HG02763 (cell line): ENCODE measurements around the gene PRR22.
A peak's percentile ranks its signal among the peaks of the same experiment; 100 is the strongest.

Experiments
- ATAC-seq: cut with Tn5 transposase; IDR thresholded peaks from one replicate; pipeline ENCODE4 v1.9.1; 2021; ENCODE audit warnings: mild to moderate bottlenecking, moderate library complexity; ENCODE audit not compliant: unreplicated experiment

Gene PRR22

DNA sequence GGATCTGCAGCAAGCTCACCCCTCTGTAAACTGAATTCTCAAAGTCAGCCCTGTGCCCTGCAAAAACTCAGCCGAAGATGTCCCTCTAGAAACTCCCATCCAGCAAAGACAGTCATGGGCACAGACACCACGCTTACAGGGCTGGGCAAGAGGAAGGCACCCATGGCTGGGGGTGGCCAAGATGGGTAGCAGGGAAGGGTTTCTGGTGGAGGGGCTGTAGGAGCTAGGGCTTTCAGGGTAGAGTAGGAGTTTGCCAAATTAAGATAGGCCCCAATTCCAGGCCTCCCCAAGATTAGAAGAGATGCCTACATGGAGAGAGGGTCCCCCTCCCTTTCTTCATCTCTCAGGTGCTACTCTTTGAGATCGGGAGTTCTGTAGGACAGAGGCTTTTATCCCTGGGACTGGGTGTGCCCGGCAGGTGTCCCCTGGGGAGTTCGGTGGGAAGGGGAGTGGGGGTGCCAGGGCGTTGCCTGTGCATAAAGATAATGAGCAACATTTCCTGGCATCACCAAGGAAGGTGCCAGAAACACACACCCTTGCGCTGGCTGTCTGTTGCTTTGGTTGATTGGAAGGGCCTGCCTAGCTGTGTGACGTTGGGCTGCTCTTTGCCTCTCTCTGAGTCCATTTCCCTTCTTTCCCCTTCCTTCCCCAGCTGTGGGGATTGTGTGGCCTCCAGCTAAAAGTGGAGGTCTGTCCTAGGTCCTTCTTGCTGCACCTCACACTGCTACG lies 29.7 kb upstream of the PRR22 start:
- ATAC-seq = no peak

DNA sequence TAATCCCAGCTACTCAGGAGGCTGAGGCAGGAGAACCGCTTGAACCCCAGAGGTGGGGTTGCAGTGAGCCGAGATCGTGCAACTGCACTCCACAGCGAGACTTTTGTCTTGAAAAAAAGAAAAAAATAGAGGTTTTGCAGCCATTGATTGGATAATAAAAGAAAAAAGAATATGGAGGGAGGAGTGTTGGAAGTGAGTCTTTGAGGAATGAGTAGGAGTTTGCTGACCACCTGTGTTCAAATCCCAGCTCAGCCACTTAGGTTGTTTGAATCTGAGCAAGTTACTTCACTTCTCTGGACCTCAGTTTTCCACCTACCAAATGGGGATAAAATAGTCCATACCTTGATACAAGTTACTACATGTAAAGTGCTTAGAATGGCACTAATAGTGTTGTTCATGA lies 26.6 kb upstream of the PRR22 start:
- ATAC-seq = no peak

DNA sequence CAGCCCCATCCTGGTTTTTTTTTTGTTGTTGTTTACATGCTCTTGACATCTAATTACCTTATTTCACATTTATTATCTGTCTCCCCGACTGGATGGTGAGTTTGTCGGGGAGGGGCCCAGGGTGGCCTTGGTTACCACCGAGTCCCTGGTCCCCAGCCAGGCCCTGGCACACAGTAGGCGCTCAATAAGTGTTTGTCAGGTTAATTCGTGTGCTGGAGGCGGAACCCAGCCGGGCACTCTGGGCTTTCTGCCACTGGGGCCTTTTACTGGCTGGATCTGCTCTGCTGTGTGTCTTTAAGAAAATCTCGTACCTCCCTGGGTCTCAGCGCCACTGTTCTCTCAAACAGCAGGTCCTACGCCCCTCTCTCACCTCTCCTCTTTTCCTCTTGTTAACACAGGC lies 24.9 kb upstream of the PRR22 start:
- ATAC-seq = no peak

DNA sequence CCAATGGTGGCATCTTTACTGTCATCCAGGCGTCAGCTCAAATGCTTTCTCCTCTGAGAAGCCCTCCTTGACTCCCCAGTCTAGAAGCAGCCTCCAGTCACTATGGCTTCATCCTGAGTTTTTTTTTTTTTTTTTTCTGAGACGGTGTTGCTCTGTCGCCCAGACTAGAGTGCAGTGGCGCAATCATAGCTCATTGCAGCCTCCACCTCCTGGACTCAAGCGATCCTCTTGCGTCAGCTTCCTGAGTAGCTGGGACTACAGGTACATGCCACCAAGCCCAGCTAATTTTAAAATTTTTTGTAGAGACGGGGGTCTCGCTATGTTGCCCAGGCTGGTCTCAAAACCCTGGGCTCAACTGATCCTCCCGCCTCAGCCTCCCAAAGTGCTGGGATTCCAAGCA lies 24.5 kb upstream of the PRR22 start:
- no peak for ATAC-seq

DNA sequence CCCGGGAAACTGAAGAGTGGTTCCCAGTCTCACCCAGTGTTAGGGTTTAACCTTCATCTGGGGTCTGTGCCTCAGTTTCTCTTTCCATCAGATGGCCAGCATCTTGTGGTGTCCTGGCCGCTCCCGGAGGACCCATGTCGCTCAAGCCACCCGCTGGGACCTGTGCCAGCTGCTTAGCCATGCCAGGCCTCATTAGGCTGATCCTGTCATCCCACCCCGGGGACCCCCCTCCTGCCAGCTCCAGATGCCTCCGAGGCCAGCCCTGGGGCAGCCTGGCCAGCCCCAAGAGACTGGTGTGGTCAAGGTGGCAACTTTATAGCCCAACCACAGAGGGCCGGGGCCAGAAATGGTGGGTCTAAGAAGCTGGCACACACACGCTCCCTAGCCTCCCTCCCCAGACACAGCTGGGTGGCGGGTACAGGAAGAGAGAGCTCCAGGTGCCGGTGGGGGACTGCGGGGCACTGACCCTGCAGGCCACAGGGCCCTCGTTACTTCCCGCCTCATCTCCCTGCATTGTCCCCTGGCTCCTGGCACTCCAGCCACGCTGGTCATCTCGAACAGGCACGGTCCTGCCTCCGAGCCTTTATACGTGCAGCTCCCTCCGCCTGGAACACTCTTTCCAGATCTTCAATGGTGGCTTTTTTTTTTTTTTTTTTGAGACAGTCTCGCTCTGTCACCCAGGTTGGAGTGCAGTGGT lies 23.7 kb upstream of the PRR22 start:
- ATAC-seq = no peak

DNA sequence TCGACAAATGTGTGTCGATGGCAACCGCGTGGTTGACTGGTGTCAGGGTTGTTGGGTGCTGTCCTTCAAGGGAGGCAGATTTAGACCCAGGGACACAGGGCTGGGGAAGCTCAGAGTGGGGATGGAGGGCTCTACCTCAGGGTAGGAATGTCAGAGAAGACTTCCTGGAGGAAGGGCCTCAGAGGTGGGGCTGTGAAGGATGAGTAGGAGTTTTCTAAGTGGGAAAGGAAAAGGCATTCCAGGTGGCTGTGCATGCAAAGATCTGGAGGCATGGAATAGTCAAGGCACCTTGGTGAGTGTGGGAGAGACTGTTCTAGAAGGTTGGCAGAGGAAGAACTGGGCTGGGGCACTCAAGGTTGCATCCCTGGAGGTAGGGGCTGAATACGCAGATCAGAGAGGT lies 22.4 kb upstream of the PRR22 start:
- no peak for ATAC-seq

DNA sequence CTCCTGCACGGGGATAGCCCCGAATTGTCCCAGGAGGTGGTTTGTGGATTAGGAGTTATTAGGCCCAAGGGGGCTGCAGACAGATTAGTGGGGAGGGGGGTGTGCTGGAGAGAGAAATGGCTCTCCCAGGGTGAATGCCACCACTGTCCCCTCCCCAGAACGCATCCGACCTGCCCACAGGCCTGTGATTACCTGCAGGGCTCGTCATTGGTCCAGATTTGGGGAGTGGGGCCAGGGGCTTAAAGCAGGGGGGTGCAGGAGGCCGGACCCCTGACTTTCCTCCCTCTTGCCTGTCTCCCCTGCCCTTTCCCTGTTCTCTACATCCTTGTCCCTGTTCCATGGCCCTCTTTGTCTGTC lies 21.6 kb upstream of the PRR22 start:
- no peak for ATAC-seq

DNA sequence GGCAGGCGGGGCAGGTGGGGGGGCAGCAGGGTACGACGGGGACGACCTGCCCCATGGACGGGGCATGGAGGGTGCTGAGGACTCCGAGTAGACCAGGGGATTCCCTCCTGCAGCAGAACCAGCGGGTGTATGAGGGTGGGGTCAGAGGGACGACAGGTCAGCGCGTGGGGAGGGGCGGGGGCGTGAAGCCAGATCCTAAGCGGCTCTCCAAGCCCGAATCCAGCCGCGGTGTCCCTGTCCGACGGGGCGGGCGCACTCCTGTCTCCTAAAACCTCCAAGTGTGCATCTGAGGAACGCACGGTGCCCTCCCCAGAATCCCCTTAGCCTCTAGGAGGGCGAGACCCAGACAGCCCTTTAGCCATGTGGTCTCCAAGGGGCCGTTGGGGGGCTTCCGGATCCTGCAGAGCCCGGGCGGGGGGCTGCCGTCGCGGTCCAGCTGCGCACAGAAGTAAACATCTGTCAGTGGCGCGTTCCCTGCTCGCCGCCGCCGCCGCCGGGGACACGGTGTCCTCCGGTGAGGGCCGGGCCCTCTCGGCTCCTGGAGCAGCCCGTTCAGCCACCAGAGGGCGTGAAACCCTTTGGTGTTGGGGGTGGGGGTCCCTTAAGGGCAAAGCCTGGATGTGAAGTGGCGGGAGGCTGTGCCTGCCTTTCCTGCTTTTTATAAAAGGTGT lies 21.1 kb upstream of the PRR22 start:
- ATAC-seq = no peak

DNA sequence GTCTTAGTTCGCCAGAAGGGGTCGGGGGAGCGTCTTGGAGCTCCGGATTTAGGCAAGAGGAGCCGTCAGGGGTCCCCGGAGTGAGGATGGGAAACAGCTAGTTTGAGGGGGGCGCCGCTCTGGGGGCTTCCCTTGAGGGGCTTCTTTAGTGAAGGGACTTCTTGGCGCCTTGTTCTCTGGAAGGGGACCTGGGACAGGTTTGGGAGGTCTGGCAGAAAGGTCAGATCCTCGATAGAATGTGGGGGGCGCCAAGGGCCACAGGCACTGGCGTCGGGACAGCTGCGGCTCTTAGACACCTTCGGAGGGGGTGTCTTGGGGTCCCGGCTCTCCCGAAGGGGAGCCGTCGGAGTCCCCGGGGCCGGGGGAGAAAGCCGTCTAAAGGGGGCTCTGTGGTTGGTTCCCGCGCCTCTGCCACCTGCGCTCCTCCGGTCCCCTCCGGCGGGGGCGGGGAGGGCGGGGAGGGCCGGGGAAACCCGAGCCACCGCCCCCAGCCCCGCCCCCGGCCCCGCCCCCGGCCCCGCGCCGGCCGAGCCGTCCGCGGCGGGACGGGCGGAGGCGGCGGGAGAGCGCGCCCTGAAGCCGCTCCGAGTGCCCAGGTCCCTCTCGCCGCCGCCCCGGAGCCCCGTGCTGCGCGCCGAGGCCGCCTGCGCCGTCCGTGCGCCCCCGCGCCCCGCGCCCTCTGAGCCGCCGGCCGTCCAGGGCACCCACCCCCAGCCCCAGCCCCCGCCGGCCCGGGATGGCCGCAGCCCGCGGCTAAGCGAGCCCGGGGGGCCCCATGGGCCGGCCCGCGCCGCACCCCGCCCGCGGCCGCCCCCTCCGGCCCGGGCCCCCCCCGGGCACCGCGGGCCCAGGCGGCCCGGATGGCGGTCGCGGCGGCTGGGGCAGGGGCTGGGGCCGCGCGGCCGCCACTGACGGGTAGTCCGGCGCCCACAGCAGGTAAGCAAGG lies 20.2 kb upstream of the PRR22 start, which contains the start of gene NRTN:
Gene NRTN, plus strand, starts transcription at position 552 of the 946 bp plus-strand sequence. CDS start 19,099 bp downstream, outside the sequence.
- ATAC-seq = no peak

DNA sequence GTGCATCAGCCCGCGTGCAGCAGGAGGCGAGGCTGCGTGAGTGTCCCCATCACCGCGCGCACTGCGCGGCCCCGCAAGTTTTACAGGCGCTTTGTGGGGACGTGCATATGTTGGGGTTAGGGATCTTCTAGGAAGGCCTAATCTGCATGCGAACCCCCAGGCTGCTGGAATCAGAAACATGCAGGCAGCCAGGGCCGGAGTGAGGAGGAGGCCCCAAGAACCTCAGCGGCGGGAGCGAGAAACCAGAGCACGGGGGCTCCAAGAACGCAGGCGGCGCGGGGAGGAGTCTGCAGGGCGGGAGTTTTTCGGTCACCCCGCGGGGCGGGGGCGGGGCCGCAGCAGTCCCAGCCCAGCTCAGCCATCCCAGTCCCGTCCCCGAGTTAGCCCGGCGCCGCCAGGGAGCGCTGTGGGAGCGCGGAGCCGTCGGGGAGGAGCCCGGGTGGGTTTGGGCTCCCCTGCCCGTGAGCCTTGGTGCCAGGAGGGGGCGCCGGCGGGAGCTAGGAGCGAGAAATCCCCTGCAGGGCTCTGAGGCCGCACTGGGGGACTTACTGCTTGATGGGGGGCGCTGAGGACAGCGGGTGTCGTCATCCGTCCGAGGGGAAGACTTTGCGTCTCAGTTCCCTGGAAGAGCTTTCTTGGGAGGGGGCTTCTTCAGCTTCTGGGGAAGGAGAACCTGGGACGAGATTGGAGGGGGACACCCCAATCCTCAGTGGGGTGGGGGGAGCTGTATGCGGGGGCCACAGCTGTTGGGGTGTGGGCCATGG lies 19.4 kb upstream of the PRR22 start:
- peak; percentile 49 for ATAC-seq

DNA sequence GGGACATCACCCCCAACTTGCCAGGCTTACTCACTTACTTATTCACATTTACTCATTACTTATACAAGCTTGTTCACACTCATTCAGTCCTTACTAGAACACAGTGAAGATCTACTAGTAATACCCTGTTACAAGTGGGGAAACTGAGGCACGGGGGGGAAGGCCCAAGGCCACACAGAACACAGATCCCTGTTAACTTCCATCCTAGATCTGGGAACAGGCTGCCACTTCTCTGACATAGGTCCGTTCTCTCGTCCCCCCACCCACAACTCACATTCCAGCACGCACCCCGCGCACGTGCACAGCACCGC lies 18.9 kb upstream of the PRR22 start:
- no peak for ATAC-seq

DNA sequence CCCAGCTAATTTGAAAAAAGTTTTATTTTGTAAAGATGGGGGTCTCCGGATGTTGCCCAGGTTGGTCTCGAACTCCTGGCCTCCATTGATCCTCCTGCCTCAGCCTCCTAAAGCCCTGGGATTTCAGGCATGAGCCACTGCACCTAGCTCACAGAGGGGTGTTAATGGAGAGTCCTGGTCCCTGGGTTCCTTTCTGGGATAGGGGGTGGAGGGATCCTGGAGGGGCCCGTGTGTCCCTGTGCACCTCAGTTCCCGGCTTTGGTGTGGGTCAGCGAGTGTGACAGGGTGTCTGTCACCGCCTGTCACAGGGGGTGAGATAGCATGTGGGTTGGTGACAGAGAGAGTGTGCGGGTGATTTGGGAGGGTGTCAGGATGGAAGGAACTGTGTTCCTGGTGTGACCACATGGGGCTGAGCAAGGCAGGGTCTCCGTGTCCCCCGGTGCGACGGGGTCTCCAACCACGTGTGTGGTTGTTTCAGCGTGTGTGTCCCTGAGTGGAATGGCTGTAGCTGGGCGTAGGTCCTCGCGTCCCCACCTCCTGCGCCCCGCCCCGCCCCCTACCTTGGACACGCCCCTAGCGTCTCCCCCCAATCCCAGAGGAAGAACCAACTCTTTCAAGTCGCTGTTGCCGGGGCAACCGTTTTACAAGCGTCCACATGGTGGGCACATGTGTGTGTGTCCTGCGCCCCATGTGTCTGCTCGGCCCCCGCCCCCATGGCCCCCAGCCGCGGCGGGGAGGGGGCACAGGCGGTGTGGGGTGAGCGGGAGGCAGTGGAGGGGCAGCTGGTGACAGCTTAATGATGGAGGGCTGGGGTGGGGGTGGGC lies 17.5 kb upstream of the PRR22 start:
- ATAC-seq = no peak

DNA sequence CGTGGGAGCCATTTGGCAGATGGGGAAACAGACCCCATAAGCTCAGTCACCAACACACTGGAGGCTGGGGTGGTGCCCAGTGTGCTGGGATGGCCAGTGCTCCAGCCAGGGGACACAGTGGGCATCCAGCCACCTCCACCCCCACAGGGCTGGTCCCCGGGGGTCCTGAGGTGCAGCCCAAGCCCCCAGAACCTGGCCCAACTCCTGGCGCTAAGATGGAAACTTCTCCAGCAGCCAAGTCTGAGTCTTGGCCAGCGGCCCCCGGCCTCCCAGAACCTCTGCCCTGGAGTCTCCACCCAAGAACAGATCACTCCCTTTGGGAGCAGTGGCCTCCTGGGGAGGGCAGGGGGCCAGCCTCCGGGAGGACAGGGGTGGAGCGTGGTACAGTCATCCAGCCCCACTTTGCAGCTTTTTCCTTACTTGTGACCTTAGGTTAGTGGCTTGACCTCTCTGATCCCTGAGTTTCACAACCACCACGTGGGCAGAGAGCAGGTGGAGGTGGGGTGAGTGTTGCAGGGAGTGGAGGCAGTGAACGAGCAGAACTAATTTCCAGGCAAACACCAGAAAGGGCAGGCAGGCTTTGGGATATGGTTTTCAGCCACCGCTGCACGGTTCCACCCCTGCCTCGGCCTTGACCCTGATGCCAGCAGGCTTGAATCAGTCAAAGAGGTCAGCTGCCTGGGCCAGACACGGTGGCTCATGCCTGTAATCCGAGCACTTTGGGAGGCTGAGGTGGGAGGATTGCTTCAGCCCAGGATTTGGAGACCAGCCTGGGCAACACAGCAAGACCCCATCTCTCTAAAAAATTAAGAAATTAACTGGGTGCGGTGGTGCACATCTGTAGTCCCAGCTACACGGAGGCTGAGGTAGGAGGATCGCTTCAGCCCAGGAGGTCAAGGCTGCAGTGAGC lies 16.1 kb upstream of the PRR22 start:
- ATAC-seq = no peak

DNA sequence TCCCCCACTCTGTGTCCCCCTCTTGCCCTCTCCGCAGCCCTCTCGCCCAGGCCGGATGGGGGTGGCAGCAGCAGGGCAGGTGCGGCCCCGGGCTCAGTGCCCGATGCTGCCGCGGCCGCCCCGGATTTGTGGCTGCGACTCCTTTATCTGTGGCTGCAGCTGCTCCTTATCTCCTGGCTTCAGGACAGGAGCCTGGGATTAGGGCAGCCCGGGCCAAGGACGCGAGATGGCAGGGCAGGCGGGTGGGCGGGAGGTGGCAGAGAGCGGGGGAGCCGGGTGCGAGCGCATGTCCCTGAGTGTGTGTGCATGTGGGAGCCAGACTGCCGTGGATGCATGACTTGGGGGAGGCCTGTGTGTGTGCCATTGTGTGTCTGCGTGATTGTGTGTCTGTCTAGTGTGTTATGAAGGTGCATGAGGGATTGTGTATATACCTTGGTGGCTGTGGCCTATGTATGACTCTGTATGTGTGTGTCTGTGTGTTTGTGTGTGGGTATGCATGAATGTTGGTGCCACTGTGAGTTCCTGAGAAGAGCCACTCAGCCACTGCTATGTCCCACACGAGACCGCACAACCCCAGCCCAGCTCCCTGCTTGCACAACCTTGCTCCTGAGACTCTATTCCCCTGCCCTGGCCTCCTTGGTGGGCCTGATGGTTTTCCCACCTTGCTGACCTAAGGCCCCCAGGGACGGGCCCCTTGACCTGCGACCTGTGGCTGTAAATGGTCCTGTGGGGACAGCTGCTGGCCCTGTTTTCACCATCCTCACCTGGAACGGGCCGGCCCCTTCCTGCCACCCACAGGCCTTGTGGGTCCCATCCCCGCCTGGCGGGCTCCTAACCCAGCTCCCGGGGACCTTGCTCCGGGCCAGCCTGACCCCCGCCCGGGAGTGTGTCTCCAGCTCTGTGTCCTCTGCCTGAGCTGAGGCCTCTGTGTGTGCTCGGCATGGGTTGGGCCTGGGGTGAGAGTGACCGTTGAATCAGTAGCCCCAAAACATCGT lies 15.0 kb upstream of the PRR22 start:
- no peak for ATAC-seq

DNA sequence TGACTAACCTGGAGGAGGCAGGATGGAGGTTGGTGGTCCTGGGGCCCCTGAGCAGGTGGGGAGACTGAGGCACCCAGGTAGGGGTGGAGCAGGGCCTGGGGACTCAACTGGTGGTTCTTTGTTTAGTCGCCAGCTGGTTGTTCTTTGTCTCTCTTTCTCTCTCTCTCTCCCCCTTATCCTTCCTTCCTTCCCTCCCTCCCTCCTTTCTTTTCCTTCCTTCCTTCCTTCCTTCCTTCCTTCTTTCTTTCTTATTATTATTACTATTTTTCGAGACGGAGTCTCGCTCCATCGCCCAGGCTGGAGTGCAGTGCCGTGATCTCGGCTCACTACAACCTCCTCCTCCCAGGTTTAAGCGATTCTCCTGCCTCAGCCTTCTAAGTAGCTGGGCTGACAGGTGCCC lies 13.7 kb upstream of the PRR22 start:
- ATAC-seq = no peak

DNA sequence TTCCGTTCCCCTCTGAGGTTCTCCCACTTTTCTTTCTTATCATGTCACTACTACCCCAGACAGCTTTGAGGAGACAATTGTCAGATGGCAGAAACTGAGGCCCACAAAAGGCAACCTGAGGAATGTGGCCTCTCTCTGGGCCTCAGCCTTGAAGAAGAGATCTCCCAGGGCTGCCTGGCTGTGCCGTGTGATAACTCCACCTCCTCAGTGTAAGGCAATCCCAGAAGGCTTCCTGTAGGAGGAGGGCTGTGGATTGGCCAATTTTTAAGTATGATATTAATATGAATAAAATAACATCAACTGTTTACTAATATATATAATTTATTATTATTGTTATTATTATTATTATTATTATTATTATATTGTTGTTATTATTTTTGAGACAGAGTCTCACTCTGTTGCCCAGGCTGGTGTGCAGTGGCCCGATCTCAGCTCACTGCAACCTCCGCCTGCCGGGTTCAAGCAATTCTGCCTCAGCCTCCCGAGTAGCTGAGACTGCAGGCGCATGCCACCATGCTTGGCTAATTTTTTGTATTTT lies 10.9 kb upstream of the PRR22 start:
- no peak for ATAC-seq

DNA sequence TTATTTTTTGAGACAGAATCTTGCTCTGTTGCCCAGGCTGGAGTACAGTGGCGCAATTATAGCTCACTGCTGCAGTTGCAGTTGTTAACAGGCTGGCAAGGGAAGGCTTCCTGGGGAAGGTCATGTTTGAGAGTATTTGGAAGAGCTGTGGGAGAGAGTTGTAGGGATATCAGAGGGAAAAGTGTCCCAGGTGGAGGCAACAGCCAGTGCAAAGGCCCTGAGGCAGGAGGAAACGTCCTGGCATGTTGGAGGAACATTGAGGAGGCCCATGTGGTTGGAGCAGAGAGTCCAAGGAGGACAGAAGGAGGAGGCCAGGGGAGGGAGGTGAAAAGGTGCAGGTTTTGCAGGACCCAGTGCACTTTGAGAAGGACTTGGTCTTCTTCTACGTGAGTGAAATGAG lies 8.6 kb upstream of the PRR22 start:
- ATAC-seq = no peak
